SK-N-SH treated with all-trans-retinoic acid at 6 μM for 48 hours (cell line): ENCODE measurements around the gene ZNF554.

ENCODE experiments used
- ARNTL ChIP-seq: fragments of 450-650 bp; formaldehyde crosslinking; IDR thresholded peaks from 2 replicates; pipeline ENCODE4 v1.5.0; 2020; ENCODE audit warnings: low read depth, mild to moderate bottlenecking, moderate library complexity, borderline replicate concordance
- BACH2 ChIP-seq: fragments of 250-450 bp; sonication (Bioruptor Pico); IDR thresholded peaks from 2 replicates; pipeline ENCODE4 v1.9.0; 2021; ENCODE audit warnings: mild to moderate bottlenecking, borderline replicate concordance
- CSRNP3 ChIP-seq: fragments of 250-450 bp; sonication (Bioruptor Pico); IDR thresholded peaks from 2 replicates; pipeline ENCODE4 v1.5.1; 2021; ENCODE audit warnings: mild to moderate bottlenecking, moderate library complexity
- ESRRG ChIP-seq: fragments of 250-450 bp; sonication (Bioruptor Pico); IDR thresholded peaks from 2 replicates; pipeline ENCODE4 v1.6.1; 2021; ENCODE audit warnings: mild to moderate bottlenecking
- OSR1 ChIP-seq: fragments of 250-450 bp; sonication (Bioruptor Pico); IDR thresholded peaks from 2 replicates; pipeline ENCODE4 v1.8.0; 2022; ENCODE audit warnings: moderate library complexity, mild to moderate bottlenecking, inconsistent platforms
- PPARA ChIP-seq: fragments of 250-450 bp; sonication (Bioruptor Pico); IDR thresholded peaks from 2 replicates; pipeline ENCODE4 v1.5.0; 2020; ENCODE audit warnings: mild to moderate bottlenecking, borderline replicate concordance
- SNAI2 ChIP-seq: fragments of 250-450 bp; sonication (Bioruptor Pico); IDR thresholded peaks from 2 replicates; pipeline ENCODE4 v1.5.0; 2020; ENCODE audit warnings: mild to moderate bottlenecking, moderate library complexity
- ZFP30 ChIP-seq: fragments of 450-650 bp; formaldehyde crosslinking; IDR thresholded peaks from 2 replicates; pipeline ENCODE4 v1.5.0; 2022; ENCODE audit warnings: mild to moderate bottlenecking, moderate library complexity
- ZNF8 ChIP-seq: fragments of 450-650 bp; formaldehyde crosslinking; IDR thresholded peaks from 2 replicates; pipeline ENCODE4 v1.5.0; 2020; ENCODE audit warnings: mild to moderate bottlenecking, moderate library complexity
- TF ChIP-seq, protein P1 (sequence below): fragments of 250-450 bp; sonication (Bioruptor Pico); IDR thresholded peaks from 2 replicates; pipeline ENCODE4 v1.8.0; 2020; ENCODE audit warnings: mild to moderate bottlenecking, moderate library complexity, borderline replicate concordance
- TF ChIP-seq, protein P2 (sequence below): fragments of 250-450 bp; sonication (Bioruptor Pico); IDR thresholded peaks from 2 replicates; pipeline ENCODE4 v1.5.0; 2020; ENCODE audit warnings: mild to moderate bottlenecking, moderate library complexity

DNA sequence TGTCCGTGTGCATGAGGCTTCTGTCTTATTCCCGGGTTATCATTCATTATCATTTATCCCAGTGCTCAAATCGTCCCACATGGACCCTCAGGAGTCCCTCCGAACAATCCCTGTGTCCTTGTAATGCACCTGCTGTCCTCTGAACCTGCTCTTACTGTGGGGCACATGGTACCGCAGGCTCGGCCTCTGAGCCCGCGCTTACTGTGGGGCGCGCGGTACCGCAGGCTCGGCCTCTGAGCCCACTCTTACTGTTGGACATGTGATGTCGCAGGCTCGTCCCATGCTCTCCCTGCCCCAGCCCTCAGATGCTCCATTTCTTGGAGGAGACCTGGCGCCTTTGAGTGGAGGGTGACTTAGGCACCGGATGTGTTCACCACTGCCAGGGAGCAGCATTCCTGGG is 16.8 kb upstream of the ZNF554 start:
- TF ChIP-seq OSR1 (CRISPR knock-in tag) = no peak
- no peak for TF ChIP-seq ARNTL
- TF ChIP-seq CSRNP3 (CRISPR knock-in tag) = no peak
- TF ChIP-seq, protein P1, sequence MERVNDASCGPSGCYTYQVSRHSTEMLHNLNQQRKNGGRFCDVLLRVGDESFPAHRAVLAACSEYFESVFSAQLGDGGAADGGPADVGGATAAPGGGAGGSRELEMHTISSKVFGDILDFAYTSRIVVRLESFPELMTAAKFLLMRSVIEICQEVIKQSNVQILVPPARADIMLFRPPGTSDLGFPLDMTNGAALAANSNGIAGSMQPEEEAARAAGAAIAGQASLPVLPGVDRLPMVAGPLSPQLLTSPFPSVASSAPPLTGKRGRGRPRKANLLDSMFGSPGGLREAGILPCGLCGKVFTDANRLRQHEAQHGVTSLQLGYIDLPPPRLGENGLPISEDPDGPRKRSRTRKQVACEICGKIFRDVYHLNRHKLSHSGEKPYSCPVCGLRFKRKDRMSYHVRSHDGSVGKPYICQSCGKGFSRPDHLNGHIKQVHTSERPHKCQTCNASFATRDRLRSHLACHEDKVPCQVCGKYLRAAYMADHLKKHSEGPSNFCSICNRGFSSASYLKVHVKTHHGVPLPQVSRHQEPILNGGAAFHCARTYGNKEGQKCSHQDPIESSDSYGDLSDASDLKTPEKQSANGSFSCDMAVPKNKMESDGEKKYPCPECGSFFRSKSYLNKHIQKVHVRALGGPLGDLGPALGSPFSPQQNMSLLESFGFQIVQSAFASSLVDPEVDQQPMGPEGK (CRISPR knock-in tag) = no peak
- TF ChIP-seq BACH2 (CRISPR knock-in tag) = no peak
- no peak for TF ChIP-seq ESRRG
- no peak for TF ChIP-seq ZFP30
- TF ChIP-seq PPARA (CRISPR knock-in tag) = no peak
- TF ChIP-seq, protein P2, sequence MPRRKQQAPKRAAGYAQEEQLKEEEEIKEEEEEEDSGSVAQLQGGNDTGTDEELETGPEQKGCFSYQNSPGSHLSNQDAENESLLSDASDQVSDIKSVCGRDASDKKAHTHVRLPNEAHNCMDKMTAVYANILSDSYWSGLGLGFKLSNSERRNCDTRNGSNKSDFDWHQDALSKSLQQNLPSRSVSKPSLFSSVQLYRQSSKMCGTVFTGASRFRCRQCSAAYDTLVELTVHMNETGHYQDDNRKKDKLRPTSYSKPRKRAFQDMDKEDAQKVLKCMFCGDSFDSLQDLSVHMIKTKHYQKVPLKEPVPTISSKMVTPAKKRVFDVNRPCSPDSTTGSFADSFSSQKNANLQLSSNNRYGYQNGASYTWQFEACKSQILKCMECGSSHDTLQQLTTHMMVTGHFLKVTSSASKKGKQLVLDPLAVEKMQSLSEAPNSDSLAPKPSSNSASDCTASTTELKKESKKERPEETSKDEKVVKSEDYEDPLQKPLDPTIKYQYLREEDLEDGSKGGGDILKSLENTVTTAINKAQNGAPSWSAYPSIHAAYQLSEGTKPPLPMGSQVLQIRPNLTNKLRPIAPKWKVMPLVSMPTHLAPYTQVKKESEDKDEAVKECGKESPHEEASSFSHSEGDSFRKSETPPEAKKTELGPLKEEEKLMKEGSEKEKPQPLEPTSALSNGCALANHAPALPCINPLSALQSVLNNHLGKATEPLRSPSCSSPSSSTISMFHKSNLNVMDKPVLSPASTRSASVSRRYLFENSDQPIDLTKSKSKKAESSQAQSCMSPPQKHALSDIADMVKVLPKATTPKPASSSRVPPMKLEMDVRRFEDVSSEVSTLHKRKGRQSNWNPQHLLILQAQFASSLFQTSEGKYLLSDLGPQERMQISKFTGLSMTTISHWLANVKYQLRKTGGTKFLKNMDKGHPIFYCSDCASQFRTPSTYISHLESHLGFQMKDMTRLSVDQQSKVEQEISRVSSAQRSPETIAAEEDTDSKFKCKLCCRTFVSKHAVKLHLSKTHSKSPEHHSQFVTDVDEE = no peak
- TF ChIP-seq SNAI2 = no peak
- TF ChIP-seq ZNF8 (CRISPR knock-in tag) = no peak
